ENCODE results near the gene TIMM44.

DNA sequence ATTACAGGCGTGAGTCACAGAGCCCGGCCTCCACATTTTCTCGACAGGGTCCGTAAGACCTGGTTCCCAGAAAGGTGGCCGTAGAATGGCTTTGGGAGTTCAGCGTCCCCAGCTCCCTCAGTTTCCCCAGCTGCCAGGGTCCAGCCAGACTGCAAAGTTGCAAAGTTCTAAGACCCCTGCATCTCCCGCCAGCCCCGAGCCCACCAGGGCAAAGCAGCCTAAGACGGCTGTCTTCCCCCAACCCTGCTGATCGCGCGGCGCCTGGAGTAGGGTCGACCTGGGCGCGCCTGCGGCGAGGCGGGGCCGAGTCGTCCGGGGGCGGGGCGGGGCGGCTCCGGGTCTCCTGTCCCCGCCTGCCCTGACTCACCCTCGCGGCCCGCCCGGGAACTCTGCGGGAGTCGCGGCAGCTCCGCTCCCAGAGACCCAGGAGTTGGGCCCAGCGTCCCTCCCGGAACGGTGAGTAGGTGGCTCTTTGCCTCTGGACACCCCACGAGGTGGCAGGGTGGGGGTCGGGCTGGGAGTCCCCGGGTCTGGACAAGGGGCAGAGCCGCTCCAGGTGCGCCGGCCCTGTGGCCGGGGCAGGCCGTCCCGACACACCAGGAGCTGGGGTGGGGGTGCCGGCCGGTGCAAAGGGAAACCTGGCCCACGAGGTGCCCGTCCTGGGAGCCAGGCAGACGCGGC is 55.2 kb downstream of the TIMM44 start, which contains the start of gene LRRC8E:
- TF ChIP-seq POLR2AphosphoS5 (IDR thresholded peaks at IDR 0.05; ENCODE audit: low read depth, low read length): no peak
- no peak for TF ChIP-seq POLR2A (IDR thresholded peaks at IDR 0.05; ENCODE audit: low read depth, low read length)

Measured in GM12891 (cell line).